HepG2 (cell line): Measurements from ENCODE around the gene SDC1. TPM values are rescaled to one million over a fixed set of nuclear protein-coding genes. Genes with fewer than 3 reads are reported as not detected.

Experiments used
- CTCF ChIP-seq: sonication (generic); formaldehyde crosslinking; IDR thresholded peaks from 2 replicates; pipeline ENCODE4 v1.5.0; 2020; ENCODE audit warnings: mild to moderate bottlenecking, missing genetic modification reagents, moderate library complexity
- MEF2D ChIP-seq: sonication (generic); formaldehyde crosslinking; IDR thresholded peaks from 2 replicates; pipeline ENCODE4 v1.5.1; 2020; ENCODE audit warnings: mild to moderate bottlenecking, missing genetic modification reagents
- MEIS2 ChIP-seq: sonication (generic); formaldehyde crosslinking; IDR thresholded peaks from 2 replicates; pipeline ENCODE4 v1.9.0; 2021; ENCODE audit warnings: mild to moderate bottlenecking, missing genetic modification reagents
- PBX2 ChIP-seq: IDR thresholded peaks from 2 replicates; pipeline ENCODE4 v1.6.1; 2016; ENCODE audit warnings: control low read depth
- PHB2 ChIP-seq: fragments of 450-650 bp; IDR thresholded peaks from 2 replicates; pipeline ENCODE4 v1.6.1; 2018; ENCODE audit not compliant: partially characterized antibody
- POGK ChIP-seq: sonication (generic); formaldehyde crosslinking; conservative IDR thresholded peaks from 2 replicates; pipeline ENCODE4 v1.8.0; 2022; ENCODE audit warnings: mild to moderate bottlenecking, moderate library complexity, missing genetic modification reagents
- REST ChIP-seq, 2 experiments: IDR thresholded peaks; 2 replicates each; pipeline ENCODE4 v1.6.1; 2011 to 2012; ENCODE audit warnings: low read length in 2 of 2, borderline replicate concordance in 1 of 2, low read depth in 1 of 2, mild to moderate bottlenecking in 1 of 2, moderate library complexity in 1 of 2
- RORA ChIP-seq: sonication (generic); formaldehyde crosslinking; IDR thresholded peaks from 2 replicates; pipeline ENCODE4 v1.5.0; 2020; ENCODE audit warnings: mild to moderate bottlenecking, missing genetic modification reagents, moderate library complexity
- SAP130 ChIP-seq: IDR thresholded peaks from 2 replicates; pipeline ENCODE4 v1.6.1; 2016; ENCODE audit warnings: low read depth
- SKIL ChIP-seq: sonication (generic); formaldehyde crosslinking; IDR thresholded peaks from 2 replicates; pipeline ENCODE4 v1.8.0; 2022; ENCODE audit warnings: missing genetic modification reagents, mild to moderate bottlenecking, moderate library complexity, borderline replicate concordance
- SP4 ChIP-seq: sonication (generic); formaldehyde crosslinking; IDR thresholded peaks from 2 replicates; pipeline ENCODE4 v1.8.1; 2023; ENCODE audit warnings: mild to moderate bottlenecking, missing genetic modification reagents
- ZBTB21 ChIP-seq: sonication (generic); formaldehyde crosslinking; IDR thresholded peaks from 2 replicates; pipeline ENCODE4 v1.4.0; 2020; ENCODE audit warnings: missing genetic modification reagents
- ZBTB7B ChIP-seq: sonication (generic); formaldehyde crosslinking; IDR thresholded peaks from 2 replicates; pipeline ENCODE4 v1.4.0; 2020; ENCODE audit warnings: missing genetic modification reagents
- ZEB1 ChIP-seq: IDR thresholded peaks from 2 replicates; pipeline ENCODE4 v1.6.1; 2012; ENCODE audit warnings: mild to moderate bottlenecking, low read depth, inconsistent platforms; ENCODE audit not compliant: insufficient replicate concordance
- ZNF296 ChIP-seq: sonication (generic); formaldehyde crosslinking; conservative IDR thresholded peaks from 2 replicates; pipeline ENCODE4 v1.5.0; 2020; ENCODE audit warnings: mild to moderate bottlenecking, missing genetic modification reagents
- ZNF430 ChIP-seq: sonication (generic); formaldehyde crosslinking; IDR thresholded peaks from 2 replicates; pipeline ENCODE4 v1.9.0; 2021; ENCODE audit warnings: mild to moderate bottlenecking, missing genetic modification reagents
- ZNF441 ChIP-seq: sonication (generic); formaldehyde crosslinking; IDR thresholded peaks from 2 replicates; pipeline ENCODE4 v1.7.0; 2021; ENCODE audit warnings: missing genetic modification reagents, borderline replicate concordance
- ZNF562 ChIP-seq: sonication (generic); formaldehyde crosslinking; IDR thresholded peaks from 2 replicates; pipeline ENCODE4 v1.8.0; 2022; ENCODE audit warnings: missing genetic modification reagents, borderline replicate concordance
- polyA plus RNA-seq, 8 experiments: library from polyadenylated mRNA; depleted of rRNA in 3 of 8; stranded (reverse) in 7 of 8; unstranded in 1 of 8; fragments of >200 nt; fragmentation: Illumina TruSeq in 4 of 8; extraction: Trizol in 4 of 8; gene quantifications; 2 replicates each; pipeline versions ENCODE4 v1.2.1 to v1.2.3, GENCODE V29; 2011 to 2016; ENCODE audit warnings: low read depth in 4 of 8, missing spikeins in 1 of 8, mixed read lengths in 1 of 8; ENCODE audit not compliant: insufficient read depth in 1 of 8
- total RNA-seq, 5 experiments: library from RNA; depleted of rRNA; stranded (reverse); fragments of >200 nt; fragmentation: Illumina TruSeq; extraction: Trizol; gene quantifications; 2 replicates each; pipeline ENCODE4 v1.2.3, GENCODE V29; 2016; ENCODE audit warnings: low read depth in 1 of 5

The SDC1 gene
- total and polyA plus RNA-seq, 2 of the 13 experiments (the other 11 are each of a cell fraction or from before 2014, with no cell fraction given) = 108 to 119 TPM

GRCh38 chr2:20179755-20180594, 45.0 kb downstream of the SDC1 start (continued):
- TF ChIP-seq ZNF430 (CRISPR knock-in tag) (peak; percentile 80; the same call in 1 of the 2 replicates), CTCF (CRISPR knock-in tag) (peak; percentile 63), ZNF441 (CRISPR knock-in tag) (no peak; the same call in 1 of the 2 replicates), POGK (CRISPR knock-in tag) (peak; percentile 60; the same call in 1 of the 2 replicates), SAP130 (peak; percentile 74), SKIL (0 out of 2 replicates have a peak, but pooled peaks have one; percentile 34), ZBTB21 (no peak), ZEB1 (peak; percentile 13), PHB2 (no peak), REST (IDR thresholded peaks at IDR 0.05; ENCODE audit: borderline replicate concordance in 1 of 2, low read depth in 1 of 2, low read length in 2 of 2) (no peak), ZBTB7B (CRISPR knock-in tag) (peak; percentile 22; the same call in 1 of the 2 replicates), ZNF296 (CRISPR knock-in tag) (0 out of 2 replicates have a peak, but pooled peaks have one; percentile 68), RORA (CRISPR knock-in tag) (no peak), MEIS2 (CRISPR knock-in tag) (0 out of 2 replicates have a peak, but pooled peaks have one; percentile 23), SP4 (CRISPR knock-in tag) (peak; percentile 83), PBX2 (CRISPR knock-in tag) (peak; percentile 83), MEF2D (peak; percentile 57), ZNF562 (CRISPR knock-in tag) (no peak)
